ENCODE data around the gene AGMO. TPM values are rescaled to one million over a fixed set of nuclear protein-coding genes. Genes with fewer than 3 reads are reported as not detected.

The AGMO gene
- total RNA-seq, 1 experiment from 2014 or later: 0.77 TPM

DNA sequence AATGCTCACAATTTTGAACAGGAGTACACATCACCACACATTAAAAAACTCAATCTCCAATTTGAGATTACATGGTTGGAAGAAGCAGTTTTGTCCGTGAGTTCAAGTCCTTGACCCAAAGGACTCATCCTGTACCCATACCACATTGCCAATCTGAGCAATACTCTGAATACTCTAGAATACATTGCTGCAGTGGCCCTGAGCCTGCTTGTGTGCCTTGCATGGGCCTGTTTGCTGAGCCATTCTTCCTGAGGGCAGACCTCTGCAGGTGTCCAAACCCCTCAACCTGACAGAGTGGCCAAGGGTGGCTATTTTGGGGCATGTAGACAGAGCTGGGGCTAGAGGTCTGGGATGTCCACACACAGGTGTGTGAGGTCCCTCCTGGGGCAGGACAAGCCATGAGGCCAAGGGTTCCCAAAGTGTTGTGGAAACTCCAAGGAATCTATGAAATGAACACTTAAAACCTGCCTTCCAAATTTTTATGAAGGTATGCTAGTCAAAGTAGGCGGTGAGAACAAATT lies 15.5 kb downstream of the AGMO start:
- Mint-ChIP-seq H3K27ac (no peak overlapping the region), H3K4me3 (peak overlapping the region; percentile 77), H3K36me3 (0 out of 2 replicates have a peak, but pooled peaks cover 3% of the 10 kb centered on the region), H3K27me3 (ENCODE audit: low read depth) (no peaks in the 10 kb centered on the region; the same call in 1 of the 2 replicates), H3K4me1 (peaks cover 14% of the 10 kb centered on the region), H3K9me3 (no peaks in the 10 kb centered on the region)
- ChIA-PET POLR2A (no interaction called here), CTCF (no interaction called here)
- DNase-seq (ENCODE audit: low spot score) (peak; percentile 11), ATAC-seq (peak; percentile 74)
- TF ChIP-seq, protein P1, sequence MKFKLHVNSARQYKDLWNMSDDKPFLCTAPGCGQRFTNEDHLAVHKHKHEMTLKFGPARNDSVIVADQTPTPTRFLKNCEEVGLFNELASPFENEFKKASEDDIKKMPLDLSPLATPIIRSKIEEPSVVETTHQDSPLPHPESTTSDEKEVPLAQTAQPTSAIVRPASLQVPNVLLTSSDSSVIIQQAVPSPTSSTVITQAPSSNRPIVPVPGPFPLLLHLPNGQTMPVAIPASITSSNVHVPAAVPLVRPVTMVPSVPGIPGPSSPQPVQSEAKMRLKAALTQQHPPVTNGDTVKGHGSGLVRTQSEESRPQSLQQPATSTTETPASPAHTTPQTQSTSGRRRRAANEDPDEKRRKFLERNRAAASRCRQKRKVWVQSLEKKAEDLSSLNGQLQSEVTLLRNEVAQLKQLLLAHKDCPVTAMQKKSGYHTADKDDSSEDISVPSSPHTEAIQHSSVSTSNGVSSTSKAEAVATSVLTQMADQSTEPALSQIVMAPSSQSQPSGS (CRISPR knock-in tag; IDR thresholded peaks at IDR 0.05; ENCODE audit: borderline replicate concordance, low read depth): no peak
- TF ChIP-seq TP53 (CRISPR knock-in tag; IDR thresholded peaks at IDR 0.05) (no peak), ZNF263 (CRISPR knock-in tag; IDR thresholded peaks at IDR 0.05; ENCODE audit: low read depth) (no peak), USF1 (CRISPR knock-in tag; IDR thresholded peaks at IDR 0.05) (no peak), ZNF671 (CRISPR knock-in tag; IDR thresholded peaks at IDR 0.05) (no peak), ESRRA (CRISPR knock-in tag; IDR thresholded peaks at IDR 0.05; ENCODE audit: borderline replicate concordance) (no peak), NR1H2 (CRISPR knock-in tag; IDR thresholded peaks at IDR 0.05) (no peak), STAT6 (CRISPR knock-in tag; conservative IDR thresholded peaks at IDR 0.05; ENCODE audit: low read depth) (no peak)
- TF ChIP-seq, protein P2, sequence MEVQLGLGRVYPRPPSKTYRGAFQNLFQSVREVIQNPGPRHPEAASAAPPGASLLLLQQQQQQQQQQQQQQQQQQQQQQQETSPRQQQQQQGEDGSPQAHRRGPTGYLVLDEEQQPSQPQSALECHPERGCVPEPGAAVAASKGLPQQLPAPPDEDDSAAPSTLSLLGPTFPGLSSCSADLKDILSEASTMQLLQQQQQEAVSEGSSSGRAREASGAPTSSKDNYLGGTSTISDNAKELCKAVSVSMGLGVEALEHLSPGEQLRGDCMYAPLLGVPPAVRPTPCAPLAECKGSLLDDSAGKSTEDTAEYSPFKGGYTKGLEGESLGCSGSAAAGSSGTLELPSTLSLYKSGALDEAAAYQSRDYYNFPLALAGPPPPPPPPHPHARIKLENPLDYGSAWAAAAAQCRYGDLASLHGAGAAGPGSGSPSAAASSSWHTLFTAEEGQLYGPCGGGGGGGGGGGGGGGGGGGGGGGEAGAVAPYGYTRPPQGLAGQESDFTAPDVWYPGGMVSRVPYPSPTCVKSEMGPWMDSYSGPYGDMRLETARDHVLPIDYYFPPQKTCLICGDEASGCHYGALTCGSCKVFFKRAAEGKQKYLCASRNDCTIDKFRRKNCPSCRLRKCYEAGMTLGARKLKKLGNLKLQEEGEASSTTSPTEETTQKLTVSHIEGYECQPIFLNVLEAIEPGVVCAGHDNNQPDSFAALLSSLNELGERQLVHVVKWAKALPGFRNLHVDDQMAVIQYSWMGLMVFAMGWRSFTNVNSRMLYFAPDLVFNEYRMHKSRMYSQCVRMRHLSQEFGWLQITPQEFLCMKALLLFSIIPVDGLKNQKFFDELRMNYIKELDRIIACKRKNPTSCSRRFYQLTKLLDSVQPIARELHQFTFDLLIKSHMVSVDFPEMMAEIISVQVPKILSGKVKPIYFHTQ (CRISPR knock-in tag; IDR thresholded peaks at IDR 0.05): no peak
- TF ChIP-seq, protein P3, sequence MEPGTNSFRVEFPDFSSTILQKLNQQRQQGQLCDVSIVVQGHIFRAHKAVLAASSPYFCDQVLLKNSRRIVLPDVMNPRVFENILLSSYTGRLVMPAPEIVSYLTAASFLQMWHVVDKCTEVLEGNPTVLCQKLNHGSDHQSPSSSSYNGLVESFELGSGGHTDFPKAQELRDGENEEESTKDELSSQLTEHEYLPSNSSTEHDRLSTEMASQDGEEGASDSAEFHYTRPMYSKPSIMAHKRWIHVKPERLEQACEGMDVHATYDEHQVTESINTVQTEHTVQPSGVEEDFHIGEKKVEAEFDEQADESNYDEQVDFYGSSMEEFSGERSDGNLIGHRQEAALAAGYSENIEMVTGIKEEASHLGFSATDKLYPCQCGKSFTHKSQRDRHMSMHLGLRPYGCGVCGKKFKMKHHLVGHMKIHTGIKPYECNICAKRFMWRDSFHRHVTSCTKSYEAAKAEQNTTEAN (CRISPR knock-in tag; IDR thresholded peaks at IDR 0.05): no peak
- TF ChIP-seq, protein P4, sequence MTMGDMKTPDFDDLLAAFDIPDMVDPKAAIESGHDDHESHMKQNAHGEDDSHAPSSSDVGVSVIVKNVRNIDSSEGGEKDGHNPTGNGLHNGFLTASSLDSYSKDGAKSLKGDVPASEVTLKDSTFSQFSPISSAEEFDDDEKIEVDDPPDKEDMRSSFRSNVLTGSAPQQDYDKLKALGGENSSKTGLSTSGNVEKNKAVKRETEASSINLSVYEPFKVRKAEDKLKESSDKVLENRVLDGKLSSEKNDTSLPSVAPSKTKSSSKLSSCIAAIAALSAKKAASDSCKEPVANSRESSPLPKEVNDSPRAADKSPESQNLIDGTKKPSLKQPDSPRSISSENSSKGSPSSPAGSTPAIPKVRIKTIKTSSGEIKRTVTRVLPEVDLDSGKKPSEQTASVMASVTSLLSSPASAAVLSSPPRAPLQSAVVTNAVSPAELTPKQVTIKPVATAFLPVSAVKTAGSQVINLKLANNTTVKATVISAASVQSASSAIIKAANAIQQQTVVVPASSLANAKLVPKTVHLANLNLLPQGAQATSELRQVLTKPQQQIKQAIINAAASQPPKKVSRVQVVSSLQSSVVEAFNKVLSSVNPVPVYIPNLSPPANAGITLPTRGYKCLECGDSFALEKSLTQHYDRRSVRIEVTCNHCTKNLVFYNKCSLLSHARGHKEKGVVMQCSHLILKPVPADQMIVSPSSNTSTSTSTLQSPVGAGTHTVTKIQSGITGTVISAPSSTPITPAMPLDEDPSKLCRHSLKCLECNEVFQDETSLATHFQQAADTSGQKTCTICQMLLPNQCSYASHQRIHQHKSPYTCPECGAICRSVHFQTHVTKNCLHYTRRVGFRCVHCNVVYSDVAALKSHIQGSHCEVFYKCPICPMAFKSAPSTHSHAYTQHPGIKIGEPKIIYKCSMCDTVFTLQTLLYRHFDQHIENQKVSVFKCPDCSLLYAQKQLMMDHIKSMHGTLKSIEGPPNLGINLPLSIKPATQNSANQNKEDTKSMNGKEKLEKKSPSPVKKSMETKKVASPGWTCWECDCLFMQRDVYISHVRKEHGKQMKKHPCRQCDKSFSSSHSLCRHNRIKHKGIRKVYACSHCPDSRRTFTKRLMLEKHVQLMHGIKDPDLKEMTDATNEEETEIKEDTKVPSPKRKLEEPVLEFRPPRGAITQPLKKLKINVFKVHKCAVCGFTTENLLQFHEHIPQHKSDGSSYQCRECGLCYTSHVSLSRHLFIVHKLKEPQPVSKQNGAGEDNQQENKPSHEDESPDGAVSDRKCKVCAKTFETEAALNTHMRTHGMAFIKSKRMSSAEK (CRISPR knock-in tag; IDR thresholded peaks at IDR 0.05; ENCODE audit: borderline replicate concordance): no peak
